Measurements from ENCODE around the gene MESP1. TPM values are rescaled to one million over a fixed set of nuclear protein-coding genes. Genes with fewer than 3 reads are reported as not detected.

MESP1 gene
- polyA plus RNA-seq, 3 donors = 0.04 to 1.2 (median 0.06) TPM

DNA sequence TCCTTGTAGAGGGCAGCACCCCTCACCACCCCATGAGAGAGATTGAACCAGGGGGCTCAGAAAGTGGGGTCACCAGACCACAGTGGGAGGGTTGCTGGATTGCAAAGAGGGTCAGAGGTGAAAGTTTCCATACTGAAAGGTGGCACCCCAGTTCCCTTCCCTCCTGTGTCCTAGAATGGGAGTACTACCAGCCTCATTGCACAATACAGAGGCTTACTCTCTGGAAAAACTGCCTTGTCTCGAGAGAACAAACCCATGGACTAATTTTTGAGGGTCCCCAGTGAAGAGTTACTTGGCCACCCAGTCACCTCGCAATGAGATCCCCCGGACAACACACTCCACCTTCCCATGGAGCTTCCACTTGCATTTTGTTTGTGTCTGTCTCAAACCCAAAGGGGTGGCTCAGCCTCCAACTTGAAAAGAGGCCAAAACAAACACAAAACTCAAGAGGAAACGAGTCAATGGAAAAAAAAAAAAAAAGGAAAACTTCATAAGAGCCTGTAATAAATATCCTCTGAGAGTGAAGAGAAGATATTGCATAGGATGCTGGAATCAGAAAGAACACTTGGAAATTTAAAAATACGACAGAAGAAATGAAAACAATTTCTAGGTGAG lies 43.7 kb upstream of the MESP1 start:
- WGBS (ENCODE audit: insufficient coverage) = 63% methylated on average over 2 of the region's 5 CpGs
- Mint-ChIP-seq H3K27ac (peak overlapping the region in 3 of 7 donors; percentile 1 to 59 (median 15)), H3K4me1 (peaks cover 3% of the 10 kb centered on the region), H3K9me3 (peaks cover 0 to 8% (median 0%) of the 10 kb centered on the region in 7 donors), H3K27me3 (ENCODE audit: low read depth in 3 of 3) (peaks cover 0 to 6% (median 1%) of the 10 kb centered on the region in 3 donors), H3K4me3 (no peak overlapping the region), H3K36me3 (peaks cover 89 to 99% of the 10 kb centered on the region in 2 donors)
- no peak overlapping the region for H3K9ac ChIP-seq (ENCODE audit: insufficient read depth, low read length, poor library complexity, severe bottlenecking)
- no peaks in the 10 kb centered on the region for H3K79me2 ChIP-seq (ENCODE audit: insufficient read depth, low read length)
- H3K27ac ChIP-seq (ENCODE audit: low read depth in 1 of 2, low read length in 2 of 2) = no peak overlapping the region
- TF ChIP-seq, protein P1, sequence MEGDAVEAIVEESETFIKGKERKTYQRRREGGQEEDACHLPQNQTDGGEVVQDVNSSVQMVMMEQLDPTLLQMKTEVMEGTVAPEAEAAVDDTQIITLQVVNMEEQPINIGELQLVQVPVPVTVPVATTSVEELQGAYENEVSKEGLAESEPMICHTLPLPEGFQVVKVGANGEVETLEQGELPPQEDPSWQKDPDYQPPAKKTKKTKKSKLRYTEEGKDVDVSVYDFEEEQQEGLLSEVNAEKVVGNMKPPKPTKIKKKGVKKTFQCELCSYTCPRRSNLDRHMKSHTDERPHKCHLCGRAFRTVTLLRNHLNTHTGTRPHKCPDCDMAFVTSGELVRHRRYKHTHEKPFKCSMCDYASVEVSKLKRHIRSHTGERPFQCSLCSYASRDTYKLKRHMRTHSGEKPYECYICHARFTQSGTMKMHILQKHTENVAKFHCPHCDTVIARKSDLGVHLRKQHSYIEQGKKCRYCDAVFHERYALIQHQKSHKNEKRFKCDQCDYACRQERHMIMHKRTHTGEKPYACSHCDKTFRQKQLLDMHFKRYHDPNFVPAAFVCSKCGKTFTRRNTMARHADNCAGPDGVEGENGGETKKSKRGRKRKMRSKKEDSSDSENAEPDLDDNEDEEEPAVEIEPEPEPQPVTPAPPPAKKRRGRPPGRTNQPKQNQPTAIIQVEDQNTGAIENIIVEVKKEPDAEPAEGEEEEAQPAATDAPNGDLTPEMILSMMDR (IDR thresholded peaks at IDR 0.05) = no peak
- no peak overlapping the region for H3K4me3 ChIP-seq (replicated peaks in 1 of 3; ENCODE audit: low read depth in 2 of 3, low read length in 3 of 3)
- no peak for DNase-seq
- H3K4me1 ChIP-seq (ENCODE audit: control insufficient read depth in 1 of 2, insufficient read depth in 2 of 2, low read length in 2 of 2) = no peaks in the 10 kb centered on the region
- H4K20me1 ChIP-seq (ENCODE audit: insufficient read depth, low read length) = peaks cover 95% of the 10 kb centered on the region
- peaks cover 74 to 99% of the 10 kb centered on the region in 2 donors for H3K36me3 ChIP-seq (replicated peaks in 1 of 2; ENCODE audit: control insufficient read depth in 1 of 2, insufficient read depth in 2 of 2, low read length in 2 of 2)
- no peak overlapping the region for H2AFZ ChIP-seq (ENCODE audit: insufficient read depth, low read depth, low read length, poor library complexity, severe bottlenecking)
- intact Hi-C loops (cut with micrococcal nuclease) = no loop called here
- no peaks in the 10 kb centered on the region for H3K27me3 ChIP-seq (ENCODE audit: control insufficient read depth in 2 of 2, insufficient read depth in 2 of 2, low read length in 2 of 2)
- H3K4me2 ChIP-seq (replicated peaks; ENCODE audit: extremely low read depth, low read length, poor library complexity, severe bottlenecking) = no peak overlapping the region
- H3K9me3 ChIP-seq (replicated peaks in 1 of 2; ENCODE audit: control insufficient read depth in 1 of 2, insufficient read depth in 1 of 2, low read length in 2 of 2) = no peaks in the 10 kb centered on the region

DNA sequence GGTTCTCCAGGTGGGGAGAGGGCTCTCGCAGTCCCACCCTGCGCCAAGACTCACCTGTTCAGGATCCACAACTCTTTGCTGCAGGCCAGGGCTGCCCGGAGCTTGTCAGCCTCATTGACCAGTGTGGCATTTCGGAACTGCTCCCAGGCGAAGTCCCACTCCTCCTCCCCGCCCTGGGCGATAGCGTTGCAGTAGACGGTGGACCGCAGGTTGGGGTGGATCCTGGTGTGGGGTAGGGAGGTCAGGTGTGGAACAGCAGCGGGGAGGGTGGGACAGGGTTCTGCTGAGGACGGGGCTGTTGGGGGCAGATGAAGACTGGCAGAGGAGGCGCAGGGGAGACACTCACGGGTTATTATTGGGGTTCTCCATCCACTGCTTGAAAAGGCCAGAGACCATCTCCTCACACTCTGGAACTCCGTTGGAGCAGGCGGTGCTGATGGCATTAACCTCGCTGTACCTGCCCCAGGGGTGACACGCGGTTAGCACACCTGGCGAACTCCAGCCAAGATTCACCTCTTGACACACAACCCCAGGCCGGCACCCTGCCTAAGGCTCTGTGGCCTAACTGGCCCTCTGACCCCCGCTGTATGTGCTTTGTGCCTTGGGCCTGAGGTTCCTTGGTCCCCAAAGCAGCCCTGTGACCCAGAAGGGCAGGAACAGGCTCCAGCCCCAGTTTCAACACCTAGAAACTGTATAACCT lies 41.2 kb upstream of the MESP1 start:
- 94% methylated on average over 12 of the region's 22 CpGs for WGBS (ENCODE audit: insufficient coverage)
- H3K4me2 ChIP-seq (replicated peaks; ENCODE audit: extremely low read depth, low read length, poor library complexity, severe bottlenecking) = no peak overlapping the region
- H3K4me3 Mint-ChIP-seq = no peak overlapping the region
- no peaks in the 10 kb centered on the region for H3K27me3 ChIP-seq (ENCODE audit: control insufficient read depth in 2 of 2, insufficient read depth in 2 of 2, low read length in 2 of 2)
- no peak for DNase-seq
- peaks cover 0 to 2% (median 1%) of the 10 kb centered on the region in 3 donors for H3K27me3 Mint-ChIP-seq (ENCODE audit: low read depth in 3 of 3)
- H3K4me3 ChIP-seq (replicated peaks in 1 of 3; ENCODE audit: low read depth in 2 of 3, low read length in 3 of 3) = no peak overlapping the region
- H3K9me3 Mint-ChIP-seq = peaks cover 2 to 20% (median 9%) of the 10 kb centered on the region in 7 donors
- TF ChIP-seq, protein P1 (IDR thresholded peaks at IDR 0.05) = no peak
- peaks cover 85% of the 10 kb centered on the region for H4K20me1 ChIP-seq (ENCODE audit: insufficient read depth, low read length)
- H3K27ac ChIP-seq (ENCODE audit: low read depth in 1 of 2, low read length in 2 of 2) = no peak overlapping the region
- no peaks in the 10 kb centered on the region for H3K4me1 ChIP-seq (ENCODE audit: control insufficient read depth in 1 of 2, insufficient read depth in 2 of 2, low read length in 2 of 2)
- H3K27ac Mint-ChIP-seq = no peak overlapping the region
- H2AFZ ChIP-seq (ENCODE audit: insufficient read depth, low read depth, low read length, poor library complexity, severe bottlenecking) = no peak overlapping the region
- H3K9me3 ChIP-seq (replicated peaks in 1 of 2; ENCODE audit: control insufficient read depth in 1 of 2, insufficient read depth in 1 of 2, low read length in 2 of 2) = peaks cover 0 to 6% of the 10 kb centered on the region in 2 donors
- H3K9ac ChIP-seq (ENCODE audit: insufficient read depth, low read length, poor library complexity, severe bottlenecking) = no peak overlapping the region
- peaks cover 84 to 99% of the 10 kb centered on the region in 2 donors for H3K36me3 Mint-ChIP-seq
- intact Hi-C loops (cut with micrococcal nuclease) = no loop called here
- H3K36me3 ChIP-seq (replicated peaks in 1 of 2; ENCODE audit: control insufficient read depth in 1 of 2, insufficient read depth in 2 of 2, low read length in 2 of 2) = peaks cover 71 to 99% of the 10 kb centered on the region in 2 donors
- H3K79me2 ChIP-seq (ENCODE audit: insufficient read depth, low read length) = no peaks in the 10 kb centered on the region
- no peaks in the 10 kb centered on the region for H3K4me1 Mint-ChIP-seq

All from CD14-positive monocyte (primary cell).